GM19351 (cell line): ENCODE data around the gene KSR1.

Experiments
- ATAC-seq: cut with Tn5 transposase; IDR thresholded peaks from one replicate; pipeline ENCODE4 v1.9.1; 2021; ENCODE audit warnings: mild to moderate bottlenecking, moderate library complexity; ENCODE audit not compliant: unreplicated experiment

The KSR1 gene

DNA sequence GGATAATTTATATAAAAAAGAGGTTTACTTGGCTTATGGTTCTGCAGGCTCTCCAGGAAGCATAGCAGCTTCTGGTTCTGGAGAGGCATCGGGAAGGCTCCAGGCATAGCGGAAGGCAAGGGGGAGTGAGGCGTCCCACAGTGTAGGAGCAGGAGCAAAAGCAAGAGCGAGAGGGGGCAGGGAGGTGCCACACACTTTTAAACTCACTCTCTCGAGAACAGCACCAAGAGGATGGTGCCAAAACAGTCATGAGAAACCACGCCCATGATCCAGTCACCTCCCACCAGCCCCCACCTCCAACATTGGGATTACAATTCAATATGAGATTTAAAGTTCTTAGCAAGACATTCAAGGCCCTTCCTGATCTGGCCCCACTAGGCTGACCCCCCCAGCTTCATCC, 124.8 kb downstream of the KSR1 start:
- ATAC-seq: no peak

DNA sequence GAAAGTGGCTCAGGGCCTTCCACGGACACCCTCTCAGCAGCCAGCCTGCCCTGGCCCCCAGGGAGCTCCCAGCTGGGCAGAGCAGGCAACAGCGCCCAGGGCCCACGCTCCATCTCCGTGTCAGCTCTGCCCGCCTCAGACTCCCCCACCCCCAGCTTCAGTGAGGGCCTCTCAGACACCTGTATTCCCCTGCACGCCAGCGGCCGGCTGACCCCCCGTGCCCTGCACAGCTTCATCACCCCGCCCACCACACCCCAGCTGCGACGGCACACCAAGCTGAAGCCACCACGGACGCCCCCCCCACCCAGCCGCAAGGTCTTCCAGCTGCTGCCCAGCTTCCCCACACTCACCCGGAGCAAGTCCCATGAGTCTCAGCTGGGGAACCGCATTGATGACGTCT, 126.4 kb downstream of the KSR1 start:
- ATAC-seq: no peak

DNA sequence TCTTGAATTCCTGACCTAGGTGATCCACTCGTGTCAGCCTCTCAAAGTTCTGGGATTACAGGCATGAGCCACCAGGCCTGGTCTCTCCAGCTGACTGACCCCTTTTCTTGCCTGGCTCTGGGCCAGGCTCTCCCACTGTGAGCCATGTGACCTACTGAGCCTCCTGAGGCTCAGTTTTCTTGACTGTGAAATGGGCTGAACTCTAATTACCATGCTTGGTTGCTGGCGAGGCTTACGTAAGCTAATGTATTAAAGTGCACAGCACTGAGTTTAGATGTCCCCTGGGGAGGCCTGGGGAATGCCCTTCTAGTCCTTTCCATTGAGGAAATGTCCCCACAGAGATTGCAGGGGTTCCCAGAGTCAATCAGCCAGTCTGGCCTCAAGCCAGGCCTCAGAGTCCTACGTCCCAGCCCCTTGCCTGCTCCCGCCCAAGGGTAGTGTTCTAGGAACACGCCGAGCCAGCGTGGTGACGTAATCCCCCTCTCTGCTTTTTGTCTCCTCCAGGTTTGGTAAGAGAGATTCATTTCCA, 129.0 kb downstream of the KSR1 start:
- ATAC-seq: no peak

DNA sequence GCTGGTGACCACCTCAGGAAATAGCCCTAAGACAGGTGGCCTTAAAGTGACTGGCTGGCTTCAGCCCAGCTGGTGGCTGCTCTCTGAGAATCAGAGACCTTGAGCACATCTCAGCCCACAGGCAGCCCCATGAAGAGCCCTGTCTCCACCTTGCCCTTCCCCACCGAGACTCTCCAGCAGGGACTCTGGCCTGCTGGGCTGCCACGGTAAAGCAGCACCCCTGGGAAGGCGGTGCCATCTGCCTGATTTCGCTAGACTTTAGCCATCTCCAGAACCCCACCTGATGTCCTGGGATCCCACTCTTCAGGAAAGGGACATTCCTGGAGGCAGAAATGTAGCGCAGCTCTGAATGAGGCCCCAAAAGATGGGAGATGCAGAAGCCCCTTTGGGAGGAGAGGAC, 129.5 kb downstream of the KSR1 start:
- ATAC-seq: no peak

DNA sequence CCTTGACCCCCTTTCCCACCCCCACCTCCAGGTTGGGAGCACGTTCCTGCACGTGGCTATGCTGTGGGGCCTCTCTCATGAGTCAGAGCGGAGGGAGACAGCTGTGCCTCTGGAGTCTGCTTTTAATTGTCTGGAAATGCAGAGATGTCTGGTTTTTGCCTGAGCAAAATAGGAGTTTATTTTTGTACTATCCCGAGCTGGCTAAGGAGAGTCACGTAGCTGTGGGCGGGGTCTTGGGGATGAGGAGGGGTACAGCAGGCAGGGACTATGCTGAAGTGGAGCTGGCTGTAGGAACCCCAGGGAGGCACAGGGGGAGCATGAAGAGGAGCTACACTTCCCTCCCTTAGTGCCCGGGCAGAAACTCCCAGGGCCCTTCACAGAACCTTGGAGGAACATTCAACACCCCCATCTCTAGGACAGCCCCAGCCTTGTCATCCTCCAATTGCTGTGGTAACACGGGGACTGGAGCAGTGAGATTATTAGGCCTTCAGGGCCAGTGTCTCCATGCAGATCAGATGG, 130.0 kb downstream of the KSR1 start:
- ATAC-seq: no peak

DNA sequence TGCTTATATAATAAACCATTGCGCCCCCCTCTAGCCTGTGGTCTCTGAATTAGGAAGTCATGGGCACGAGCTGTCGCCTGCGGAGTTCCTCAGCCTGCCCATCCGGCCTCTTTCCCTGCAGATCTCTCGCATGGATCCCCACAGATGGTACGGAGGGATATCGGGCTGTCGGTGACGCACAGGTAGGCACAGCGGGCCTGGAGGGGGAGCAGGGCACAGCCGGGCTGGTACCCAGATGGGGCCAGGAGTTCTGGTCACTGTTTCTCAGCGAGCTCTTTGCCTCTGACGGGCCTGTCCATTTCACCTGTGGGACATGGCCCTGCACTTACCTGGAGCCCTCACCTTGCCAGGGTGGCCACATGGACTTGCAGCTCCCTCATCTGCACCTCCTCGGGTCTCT, 132.1 kb downstream of the KSR1 start:
- no peak for ATAC-seq

DNA sequence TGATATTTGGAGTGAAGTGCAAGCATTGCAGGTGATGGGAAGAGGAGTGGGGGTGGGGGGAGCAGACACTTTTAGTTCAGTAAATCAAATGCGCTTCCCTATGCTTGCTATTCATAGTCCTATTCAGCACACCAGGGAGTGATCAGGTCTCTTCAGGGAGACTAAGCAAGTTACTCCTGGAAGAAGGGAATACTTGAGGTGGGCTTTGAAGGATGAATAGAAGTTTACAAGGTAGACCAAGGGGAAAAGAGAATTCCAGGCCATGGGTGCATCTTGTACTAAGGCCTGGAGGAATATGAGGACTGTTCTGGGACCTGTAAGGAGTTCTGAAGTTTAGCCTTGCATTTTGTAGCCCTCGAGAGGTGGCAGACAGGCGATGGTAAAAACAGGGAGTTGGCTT, 134.6 kb downstream of the KSR1 start:
- no peak for ATAC-seq

DNA sequence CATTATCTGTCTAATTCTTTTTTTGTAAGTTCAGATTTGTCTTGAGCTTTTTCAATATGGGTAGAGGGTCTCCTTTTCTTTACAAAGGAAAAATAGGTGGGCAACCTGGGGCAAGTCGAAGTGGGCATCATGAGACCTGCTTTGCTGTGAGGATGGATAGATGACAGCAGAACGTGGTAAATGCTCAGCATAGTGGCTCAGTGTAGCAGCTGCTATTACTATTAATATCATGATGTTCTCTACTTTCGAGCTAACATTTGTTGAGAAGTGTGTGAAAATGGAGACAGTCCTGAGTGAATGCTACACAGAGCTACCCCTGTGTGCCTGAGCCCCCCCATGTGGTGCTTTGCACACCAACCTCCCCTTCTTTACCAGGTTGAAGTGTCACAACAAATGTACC, 135.7 kb downstream of the KSR1 start:
- no peak for ATAC-seq

DNA sequence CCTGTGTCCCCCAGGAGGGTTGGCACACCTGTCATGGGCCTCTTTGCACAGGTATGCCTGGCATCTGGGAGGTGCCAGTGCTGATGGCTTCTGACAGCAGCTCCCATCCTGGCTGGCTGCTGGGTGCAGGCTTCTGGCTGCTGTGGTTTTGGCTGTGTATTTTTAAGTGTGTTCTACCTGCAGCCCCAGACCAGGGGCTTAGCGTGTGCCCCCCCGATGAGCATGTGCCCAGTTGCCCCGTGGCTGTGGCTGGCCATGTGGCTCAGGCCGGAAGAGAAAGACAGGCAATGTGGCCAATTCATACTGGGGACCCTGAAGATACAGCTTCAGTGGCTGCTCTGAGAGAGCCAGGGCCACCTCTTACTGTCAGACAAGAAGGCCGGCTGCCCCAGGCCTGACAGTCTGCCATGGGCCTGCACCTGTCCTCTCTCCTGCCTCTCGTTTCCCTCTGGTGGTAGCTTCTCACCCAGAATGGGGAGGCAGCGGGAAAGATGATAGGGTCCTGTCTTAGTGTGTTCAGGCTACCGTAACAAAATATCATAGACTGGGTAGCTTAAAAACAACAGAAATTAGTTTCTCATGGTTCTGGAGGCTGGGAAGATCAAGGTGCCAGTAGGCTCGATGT, 137.1 kb downstream of the KSR1 start:
- ATAC-seq: no peak

DNA sequence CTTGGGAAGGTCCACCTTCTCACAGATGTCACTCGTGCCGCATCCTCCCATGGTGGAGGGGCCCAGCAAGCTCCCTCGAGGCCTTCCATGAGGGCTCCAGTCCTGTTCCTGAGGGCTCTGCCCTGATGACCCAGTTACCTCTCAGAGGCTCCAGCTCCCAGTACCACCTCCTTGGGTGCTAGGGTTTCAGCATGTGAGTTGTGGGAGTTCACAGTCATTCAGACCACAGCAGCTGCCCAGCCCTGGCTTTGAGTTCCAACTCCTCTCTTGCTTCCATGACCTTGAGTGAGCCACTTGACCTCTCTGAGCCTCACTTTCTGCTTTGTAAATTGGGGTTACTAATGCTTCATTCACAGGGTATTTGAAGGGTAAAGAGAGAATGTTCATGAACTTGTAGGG, 137.6 kb downstream of the KSR1 start:
- ATAC-seq: no peak

DNA sequence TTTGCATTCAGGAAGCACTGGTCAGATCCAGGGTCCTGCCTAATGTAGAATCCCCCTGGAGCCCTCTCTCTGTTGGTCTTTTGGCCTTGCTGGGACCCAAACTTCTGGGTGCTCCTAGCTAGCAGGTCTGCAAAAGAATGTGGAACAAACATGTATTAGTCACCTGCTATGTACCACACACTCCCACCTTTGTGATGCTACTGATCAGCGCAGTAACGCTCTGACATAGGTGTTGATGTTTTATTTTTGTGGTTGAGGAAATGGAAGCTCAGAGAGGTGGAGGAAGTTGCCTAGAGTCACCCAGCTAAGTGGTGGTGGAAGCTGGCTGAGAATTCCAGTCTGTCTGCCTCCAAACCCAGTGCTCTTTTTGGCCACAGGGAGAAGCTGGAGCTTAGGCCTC, 139.0 kb downstream of the KSR1 start:
- ATAC-seq: no peak

DNA sequence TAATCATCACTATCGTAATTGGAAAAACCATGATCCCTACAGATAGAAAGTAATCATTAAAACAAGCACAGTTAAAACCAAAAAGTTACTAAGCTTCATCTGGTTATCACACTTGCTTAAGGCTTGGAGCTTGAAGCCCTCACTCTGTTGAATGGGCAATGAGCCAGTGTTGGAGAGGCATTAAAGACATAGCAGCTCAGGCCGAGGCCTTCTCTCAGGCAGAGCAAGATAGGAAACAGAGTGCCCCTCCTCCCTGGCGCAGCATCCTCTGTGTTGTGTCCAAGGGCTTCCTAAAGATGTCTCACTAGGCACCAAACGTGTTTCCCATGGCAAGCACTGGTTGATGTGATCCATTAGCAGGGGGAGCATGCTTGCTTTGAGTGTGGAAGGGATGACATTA, 139.8 kb downstream of the KSR1 start:
- no peak for ATAC-seq

DNA sequence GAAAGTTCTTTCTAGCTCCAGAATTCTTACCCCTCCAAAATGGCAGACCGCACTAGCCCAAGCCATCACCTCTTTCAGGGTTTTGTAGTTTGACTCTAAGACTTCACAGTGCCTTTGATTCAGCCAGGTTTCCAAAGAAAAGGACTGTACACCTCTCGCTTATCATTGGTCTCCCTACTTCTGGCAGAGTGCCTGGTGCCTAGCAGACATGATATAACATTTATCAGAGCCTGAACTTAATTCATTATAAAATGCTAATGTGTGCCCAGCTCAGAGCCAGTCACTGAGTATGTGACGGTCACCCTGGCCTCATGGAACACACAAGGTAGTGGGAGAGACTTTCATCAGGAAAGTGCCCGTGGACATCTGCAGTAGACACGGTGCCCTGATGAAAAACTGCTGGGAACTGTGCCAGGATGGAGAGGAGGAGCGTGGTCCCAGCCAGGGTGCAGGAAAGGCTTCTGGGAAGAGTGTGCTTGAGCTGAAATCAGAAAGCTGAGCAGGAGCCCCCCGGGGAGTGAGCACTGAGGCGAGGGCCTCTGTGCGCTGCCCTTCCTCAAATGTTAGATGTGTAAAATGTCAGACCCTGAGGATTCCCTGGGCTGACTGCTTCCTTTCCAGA, 140.4 kb downstream of the KSR1 start:
- ATAC-seq: no peak

DNA sequence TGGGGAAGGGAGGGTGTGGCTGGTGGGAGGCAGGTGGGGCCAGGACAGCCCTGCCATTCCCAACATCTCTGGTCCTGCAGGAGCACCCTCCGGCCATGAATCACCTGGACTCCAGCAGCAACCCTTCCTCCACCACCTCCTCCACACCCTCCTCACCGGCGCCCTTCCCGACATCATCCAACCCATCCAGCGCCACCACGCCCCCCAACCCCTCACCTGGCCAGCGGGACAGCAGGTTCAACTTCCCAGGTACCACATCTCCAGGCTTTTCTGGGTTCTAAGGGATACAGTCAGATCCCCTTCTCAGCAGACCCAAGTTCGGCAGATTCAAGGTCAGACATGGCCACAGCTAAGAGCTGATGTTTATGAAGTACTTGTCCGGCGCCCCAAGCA, 140.9 kb downstream of the KSR1 start:
- no peak for ATAC-seq

DNA sequence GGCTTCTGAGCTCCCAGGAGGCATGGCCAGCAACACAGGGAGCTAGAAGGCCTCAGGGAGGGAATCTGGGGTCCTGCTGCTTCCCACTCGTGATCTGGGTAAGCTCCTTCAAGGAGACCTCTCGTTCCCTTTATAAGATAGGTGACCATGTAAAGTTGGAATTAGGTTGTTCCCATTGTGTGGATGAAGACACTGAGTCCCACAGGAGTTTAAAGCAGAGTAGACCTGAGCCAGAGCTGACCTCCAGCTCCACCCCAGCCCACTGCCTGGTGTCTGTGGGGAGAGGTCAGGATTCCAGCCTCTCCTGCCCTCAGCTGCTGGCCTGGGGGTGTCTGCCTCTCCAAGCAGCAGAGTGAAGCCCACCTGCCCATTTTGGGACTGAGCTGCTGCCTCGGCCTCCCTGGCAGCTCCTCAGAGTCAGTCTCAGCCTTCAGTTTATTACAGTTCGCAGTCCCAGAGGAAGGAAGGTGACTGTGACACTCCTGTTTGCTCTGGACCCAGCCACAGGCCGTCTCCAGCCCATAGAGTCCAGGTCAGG, 141.6 kb downstream of the KSR1 start:
- ATAC-seq: no peak

DNA sequence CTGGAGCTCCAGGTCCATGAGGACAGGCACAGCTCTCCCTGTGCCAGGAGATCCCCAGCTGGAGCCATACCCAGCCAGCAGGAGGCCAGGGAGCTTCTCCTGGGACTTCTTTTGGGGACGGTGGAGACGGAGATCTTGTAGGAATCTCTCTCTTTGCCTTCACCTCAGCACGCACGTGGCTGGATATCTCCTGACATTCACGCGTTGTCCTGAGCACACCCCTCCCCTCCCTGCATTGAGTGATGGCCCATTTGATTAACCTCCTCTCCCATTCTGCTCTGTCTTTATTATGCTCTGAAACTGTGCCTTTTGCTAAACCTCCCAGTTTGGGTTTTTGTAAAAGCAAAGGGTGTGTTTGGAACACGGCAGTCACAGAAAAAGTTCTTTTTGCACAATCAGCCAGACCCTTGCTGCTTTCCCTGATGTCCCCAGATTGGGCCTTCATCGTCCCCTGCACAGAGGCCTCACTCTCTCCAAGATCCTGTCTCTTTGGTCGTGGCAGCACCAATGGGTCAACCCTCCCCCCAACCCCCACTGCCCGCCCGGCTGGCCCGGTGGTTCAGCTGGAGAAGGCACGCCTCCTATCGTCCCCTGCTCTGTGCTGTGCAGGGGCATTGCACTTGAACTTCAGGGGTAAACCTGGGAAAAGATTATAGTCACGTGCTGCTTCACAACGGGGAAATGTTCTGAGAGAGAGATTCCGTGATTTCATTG, 142.2 kb downstream of the KSR1 start:
- ATAC-seq: no peak

DNA sequence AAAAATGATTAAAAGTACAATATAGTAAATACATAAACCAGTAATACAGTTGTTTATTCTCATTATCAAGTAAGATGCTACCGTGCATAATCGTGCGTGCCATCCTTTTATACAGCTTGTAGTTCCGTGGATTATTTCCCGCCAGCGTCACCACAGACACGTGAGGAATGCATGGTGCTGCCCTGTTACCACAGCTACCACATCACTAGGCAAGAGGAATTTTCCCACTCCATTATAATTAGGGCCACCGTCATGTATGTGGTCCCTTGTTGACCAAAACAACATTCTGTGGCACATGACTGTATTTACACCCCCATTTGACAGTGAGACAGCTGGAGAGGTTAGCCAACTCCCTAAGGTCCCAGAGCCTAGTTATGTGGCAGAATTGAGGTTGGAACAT, 144.2 kb downstream of the KSR1 start:
- ATAC-seq: no peak

DNA sequence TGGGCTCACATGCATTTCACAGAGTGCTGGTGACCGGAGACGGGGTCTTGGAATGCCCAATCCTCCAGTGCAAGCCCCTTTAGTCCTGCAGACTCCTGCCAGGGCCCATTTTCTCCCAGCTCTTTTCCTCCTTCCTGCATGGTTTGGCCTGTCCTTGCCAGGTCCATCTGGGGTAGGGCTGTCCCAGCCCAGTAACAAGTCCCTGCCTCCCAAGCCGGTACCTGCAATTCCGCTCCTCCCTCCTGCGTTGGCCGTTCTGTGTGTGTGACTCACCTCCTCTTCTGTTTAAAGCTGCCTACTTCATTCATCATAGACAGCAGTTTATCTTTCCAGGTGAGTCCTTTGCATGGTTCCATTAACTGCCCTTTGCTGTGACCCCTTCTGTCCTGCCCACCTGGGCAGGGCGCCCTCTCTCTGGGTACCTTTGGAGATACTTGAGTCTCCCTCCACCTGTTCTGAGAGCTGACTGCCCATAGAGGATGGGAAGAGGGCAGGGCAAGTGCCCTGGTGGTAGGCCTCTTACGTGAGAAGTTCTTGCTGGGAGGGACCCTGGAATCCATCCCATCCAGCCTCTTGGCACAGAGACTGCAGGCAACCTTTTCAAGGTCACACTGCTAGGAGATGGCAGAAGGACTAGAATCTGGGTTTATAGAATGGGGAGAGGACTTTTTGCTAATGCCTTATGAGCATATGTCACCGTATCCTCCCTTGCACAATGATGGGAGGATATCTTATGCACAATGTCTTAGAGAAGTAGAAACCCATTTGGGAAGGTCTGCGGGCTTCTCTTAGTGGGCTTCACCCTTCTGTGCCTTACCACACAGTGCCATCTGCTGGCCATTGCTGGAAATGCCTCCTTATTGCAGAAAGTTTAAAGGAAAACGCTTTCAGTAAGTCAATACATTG, 145.1 kb downstream of the KSR1 start:
- ATAC-seq: no peak

DNA sequence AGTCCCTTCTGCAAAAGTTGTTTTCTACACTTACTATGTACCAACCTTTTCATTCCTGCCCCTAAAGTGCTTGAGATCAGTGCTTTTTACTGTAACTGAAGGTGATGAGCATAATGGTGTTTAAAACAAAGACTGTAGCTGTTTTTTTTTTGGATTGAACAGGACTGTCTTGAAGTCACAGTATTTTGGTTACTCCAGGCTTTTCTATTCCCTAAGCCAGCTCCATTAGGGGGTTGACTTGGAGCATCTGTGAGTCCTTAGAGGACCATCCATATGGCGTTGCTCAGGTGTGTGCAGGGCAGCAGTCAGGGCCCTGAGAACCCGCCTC, 145.7 kb downstream of the KSR1 start:
- no peak for ATAC-seq

DNA sequence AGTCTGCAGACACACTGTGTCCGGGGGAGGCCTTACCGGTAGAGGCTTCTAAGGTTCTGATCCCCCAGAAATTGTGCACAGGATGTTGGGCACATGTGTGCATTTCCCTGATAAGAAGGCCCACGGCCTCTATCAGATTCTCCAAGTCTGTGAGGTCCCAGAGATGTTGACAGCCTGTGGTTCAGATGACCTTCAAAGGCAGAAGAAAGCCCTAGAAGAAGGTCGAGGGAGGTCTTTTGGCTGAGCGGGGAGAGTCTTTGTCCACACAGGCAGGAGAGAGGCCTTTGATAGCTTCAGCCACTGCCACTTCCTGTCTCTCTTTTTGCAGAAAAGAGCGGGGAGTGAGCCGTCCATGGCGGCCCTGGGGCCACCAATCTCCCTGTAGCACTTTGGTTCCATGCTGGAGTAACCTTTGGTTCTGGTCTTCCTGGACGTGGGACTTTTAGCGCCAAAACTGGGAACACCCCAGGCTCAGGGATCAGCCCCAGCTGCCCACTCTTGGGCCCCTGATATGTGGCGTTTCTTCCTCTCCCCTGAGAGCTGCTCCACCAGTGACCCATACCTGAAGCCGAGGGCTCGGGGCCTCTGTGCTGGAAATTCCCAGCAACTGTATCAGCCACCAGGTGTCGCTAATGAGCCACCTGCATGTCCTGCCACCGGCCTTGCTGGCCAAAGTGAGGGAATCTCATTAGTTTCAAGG, 146.6 kb downstream of the KSR1 start:
- ATAC-seq: no peak
